Left cardiac atrium (tissue), 4 donors: Measurements from ENCODE around the gene CA10. TPM values are rescaled to one million over a fixed set of nuclear protein-coding genes. Genes with fewer than 3 reads are reported as not detected.

Experiments used
- ATAC-seq, 2 donors: fragments of 200-7000 bp; cut with Tn5 transposase; one replicate each; pipeline ENCODE4 v1.9.1; 2020; ENCODE audit warnings: mild to moderate bottlenecking in 2 of 2, moderate library complexity in 2 of 2
- DNase-seq: peaks from one replicate; pipeline ENCODE4 v3.0.0-alpha.2; 2020
- intact Hi-C, 2 donors: fragments of 100-400 bp; cut with DNase I; formaldehyde crosslinking; loops; one replicate each; pipeline versions ENCODE4 v1.14.1 to v1.15.1; 2022 to 2023
- total RNA-seq, 2 donors: library from RNA; stranded (reverse); fragmentation: NEBNext Ultra II Directional; extraction: Animal tissue kit (Norgen Biotek cat#: 25700); gene quantifications; one replicate each; pipeline ENCODE4 v1.2.1, GENCODE V29; 2021
- donor health status: DM: no; HTN: yes; CAD: no.
- donor health status: DM: no; HTN: yes; CAD: no; lungs with severe emphysema.
- donor health status: DM: yes; HTN: yes; CAD: no.
- donor health status: Dilated cardiomyopathy.

Gene CA10
- total RNA-seq, 2 donors from 2014 or later = not detected

DNA sequence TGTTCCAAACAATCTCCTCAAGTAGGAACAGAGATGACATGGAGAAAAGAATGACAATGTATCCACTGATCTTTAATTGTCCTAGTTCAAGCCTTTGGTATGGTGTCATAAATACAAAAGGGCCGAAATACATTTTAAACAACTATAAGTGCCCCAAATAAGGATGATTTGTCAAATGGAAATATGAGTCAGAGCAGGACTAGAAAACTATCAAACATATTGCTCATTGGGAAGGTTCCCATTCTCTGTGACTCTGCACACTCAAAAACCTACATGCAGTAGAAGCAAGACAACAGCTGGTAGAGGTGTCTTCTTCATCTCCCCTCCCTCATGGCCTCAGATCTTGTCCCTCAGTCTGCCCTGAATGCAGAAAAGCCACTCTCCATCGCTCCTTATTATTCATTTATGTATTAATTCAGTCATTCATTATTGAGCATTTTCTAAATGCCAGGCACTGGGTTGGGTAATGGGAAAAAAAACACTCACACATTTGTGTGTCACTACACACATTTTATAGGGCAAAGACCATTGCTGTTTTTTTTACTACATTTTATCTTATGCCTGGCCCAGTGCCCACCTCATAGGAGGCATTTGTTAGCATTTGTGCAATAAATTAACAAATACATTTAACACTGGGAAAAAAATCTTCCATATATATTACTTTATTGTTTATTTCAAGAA lies 10.1 kb downstream of the CA10 start:
- ATAC-seq (no peak), DNase-seq (no peak)
- intact Hi-C loops = no loop called here

DNA sequence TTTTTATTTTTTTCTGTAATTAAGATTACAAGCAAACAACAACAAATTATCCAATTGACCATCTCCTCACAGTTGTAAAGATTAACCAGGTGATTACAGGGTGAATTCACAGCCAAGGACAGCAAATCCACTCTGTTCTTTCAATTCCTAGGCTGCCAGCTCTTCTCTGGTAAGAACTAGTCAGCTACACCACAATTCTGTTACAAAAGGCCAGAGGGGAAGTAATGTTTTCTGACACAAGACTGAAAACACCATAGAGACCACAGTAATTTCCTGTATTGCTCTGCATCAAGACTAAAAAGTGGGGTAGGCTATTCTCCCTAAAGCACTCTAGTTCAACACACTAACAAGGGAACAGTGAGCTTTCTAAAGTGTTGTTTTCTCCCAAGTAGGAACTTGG lies 10.6 kb downstream of the CA10 start:
- no peak for DNase-seq
- no peak for ATAC-seq
- intact Hi-C loops = no loop called here

DNA sequence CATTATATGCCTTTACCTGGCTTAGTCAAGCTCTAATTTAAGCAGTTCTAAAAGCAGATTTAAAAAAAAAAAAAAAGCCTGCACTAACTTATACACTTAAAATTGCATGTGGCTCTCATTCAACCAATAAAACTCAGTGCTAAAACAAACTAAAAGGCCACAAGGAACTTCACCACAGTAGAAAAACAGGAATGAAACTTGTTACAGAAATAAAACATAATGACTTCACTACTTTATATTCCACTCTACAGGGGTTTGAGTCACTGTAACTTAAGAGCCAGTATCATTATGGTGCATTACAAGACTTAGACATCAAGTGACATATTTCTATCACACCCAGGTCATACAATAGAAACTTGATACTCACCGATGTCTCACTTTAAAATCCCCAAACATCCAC lies 11.1 kb downstream of the CA10 start:
- DNase-seq = no peak
- intact Hi-C loops = no loop called here
- ATAC-seq = no peak

DNA sequence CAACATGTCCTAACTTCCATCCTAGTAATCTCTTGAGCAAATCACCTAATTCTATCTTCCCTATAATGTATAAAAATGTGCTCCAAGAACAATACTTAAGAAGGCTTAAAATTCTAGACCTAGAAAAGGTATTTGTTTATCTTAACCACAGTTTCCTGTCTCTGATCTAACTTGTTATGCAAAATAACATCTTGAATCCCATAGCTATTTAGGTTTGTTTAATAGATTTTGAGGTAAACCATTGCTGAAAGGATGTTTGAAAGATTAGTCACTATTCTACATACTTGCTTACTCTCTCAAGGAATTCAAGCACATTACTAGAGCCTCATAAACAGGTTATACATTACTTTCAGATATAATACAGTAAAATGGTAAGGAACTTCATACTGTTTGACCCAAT lies 13.0 kb downstream of the CA10 start:
- intact Hi-C loops = no loop called here
- DNase-seq (no peak), ATAC-seq (no peak)

DNA sequence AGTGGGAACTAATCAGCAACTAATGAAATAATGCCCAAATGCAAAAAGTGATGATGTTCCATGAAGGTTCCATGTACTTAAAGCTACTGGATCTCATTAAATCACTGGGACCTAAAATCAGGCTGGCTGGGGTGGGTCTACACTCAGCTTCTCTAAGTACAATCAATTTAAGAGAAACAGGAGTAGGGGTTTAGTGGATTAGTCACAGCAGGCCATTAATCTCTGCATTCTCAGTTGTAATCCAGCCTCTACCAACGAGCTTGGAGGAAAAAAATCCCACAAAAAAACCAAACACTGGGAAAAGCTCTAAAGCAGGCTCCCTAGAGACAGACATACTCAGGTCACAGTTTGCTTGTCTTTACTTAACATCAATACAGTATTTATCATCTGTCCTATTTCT lies 15.0 kb downstream of the CA10 start:
- intact Hi-C loops = no loop called here
- no peak for ATAC-seq
- DNase-seq = no peak

DNA sequence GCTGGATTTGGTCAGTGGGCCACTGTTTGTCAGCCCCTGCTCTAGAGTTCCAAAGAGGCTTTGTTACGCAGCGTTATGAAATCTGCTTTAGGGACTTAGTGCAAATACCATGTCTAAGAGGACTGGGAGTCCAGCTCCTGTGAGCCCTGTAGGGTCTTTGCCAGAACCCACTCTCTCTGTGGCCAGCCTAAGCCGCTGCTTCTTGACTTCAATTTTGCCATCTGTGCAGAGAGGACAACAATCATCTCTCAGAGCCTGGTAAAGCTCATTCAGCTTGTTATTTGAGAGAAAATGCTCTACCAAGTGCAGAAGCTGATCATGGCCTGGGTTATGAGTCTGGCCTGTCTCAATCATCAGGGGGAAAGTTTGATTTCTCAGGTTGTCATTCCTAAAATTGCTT lies 17.9 kb downstream of the CA10 start:
- DNase-seq (no peak), ATAC-seq (no peak)
- intact Hi-C loops = no loop called here

DNA sequence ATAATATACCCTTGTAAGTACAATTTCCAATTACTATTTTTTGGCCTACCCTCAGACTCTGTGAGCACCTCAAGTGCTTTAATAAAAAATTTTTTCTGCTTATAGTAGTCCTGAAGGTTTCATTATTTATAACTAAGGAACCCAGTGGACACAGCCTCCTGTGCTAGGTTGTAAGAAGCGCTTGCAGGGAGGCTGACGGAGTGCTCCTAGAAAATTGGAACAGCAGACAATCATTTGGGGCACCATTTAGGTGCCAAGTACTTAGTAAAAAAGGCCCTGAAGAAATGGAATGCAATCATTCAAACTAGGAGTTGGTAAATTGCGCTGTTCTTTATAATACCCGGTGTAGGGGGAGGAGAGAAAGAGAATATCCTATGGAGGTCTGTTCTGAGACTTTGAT lies 19.8 kb downstream of the CA10 start:
- intact Hi-C loops = no loop called here
- no peak for DNase-seq
- no peak for ATAC-seq

DNA sequence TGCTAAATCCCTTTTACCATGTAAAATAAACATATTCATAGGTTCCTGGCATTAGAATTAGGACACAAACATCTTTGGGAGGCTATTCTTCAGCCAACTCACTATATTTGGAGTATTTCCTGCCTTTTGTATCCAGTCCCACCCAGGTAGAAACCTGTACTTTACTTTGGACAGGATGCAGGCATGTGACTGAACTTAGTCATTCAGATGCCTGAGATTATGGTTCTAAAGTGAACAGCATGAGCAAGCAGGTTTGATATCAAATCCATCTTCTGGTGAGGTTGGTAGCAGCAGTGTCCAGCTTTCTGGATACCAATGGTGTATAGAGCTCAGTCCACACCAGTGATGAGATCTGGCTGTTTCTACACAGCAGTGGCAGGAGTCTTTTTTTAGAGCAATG lies 20.2 kb downstream of the CA10 start:
- intact Hi-C loops = no loop called here
- DNase-seq = no peak
- no peak for ATAC-seq

DNA sequence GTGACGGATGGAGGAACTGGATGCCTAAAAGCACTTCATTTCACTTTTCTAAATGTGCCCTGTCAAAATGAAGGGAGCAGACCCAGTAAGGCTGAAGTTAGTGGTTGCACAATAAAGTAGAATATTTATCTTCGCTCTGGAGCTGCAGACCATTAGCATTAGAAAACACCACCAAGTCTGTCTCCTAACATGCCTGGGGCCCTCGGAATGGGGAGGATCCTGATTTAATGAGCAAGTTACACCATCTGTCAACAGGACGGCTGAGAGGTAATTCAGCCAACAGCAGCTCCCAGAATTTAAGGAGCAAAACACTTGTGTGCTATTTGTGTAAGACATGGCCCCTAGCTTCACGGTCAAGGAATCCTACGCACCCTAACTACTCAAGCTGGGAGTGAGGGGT lies 22.3 kb downstream of the CA10 start:
- DNase-seq = no peak
- intact Hi-C loops = no loop called here
- no peak for ATAC-seq

DNA sequence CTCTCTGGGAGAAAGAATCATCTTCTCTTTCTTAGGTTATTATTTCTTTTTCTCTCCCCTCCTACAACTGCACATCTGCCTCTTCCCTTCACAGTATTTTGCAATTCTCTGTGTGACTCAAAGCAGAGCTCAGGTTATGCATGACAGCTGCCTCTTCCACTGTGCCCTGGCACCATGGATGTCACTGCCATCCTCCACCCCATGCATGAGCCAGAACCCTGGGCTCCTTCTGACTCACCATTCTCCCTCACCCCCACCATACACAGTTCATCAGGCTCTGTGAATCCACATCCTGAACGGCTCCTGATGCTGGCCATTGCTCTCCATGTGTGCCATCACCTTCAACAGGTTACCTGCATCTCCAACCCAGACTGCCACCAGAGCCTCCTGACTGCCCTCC lies 23.9 kb downstream of the CA10 start:
- no peak for DNase-seq
- intact Hi-C loops = no loop called here
- no peak for ATAC-seq

DNA sequence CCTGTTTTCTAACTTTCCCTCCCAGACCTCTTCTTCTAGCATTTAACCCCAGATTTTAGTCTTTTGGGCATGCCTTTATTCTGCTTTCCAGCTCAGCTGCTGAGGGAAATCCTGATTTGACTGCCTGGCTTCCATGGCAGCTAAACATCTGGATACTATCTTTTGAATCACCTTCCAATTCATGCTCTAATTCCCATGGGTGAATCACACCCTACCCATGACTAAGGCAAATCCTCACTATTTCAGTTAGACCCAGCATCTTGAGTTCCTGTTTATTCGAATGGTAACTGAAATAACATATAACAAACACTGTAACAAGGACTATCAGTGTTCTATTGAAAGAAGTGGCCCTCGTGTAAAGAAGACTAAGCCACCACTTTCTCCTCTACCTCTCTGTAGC lies 29.8 kb downstream of the CA10 start:
- intact Hi-C loops = loop anchor here in 1 of 2 donors (10.0 kb wide), 1 partner anchor 64 kb away; no protein-coding TSS in a partner anchor
- ATAC-seq = no peak
- no peak for DNase-seq

DNA sequence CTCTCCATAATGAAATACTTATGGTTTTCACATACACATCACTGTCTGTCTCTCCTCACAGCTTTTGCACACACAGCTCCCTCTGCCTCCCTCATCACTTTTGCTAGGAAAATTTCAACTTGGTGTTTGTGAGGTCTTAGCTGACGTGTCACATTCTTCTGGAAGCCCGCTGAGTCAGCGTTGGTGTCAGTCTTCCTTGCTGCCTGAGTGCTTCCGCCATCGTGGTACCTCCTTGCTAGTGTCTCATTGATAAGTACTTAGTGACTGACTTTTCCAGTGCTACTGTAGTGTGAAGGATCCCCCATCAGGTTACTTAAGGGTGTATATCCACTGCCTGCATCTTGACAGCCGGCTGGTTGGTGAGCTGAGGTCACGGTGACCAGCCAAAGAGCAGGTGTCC lies 33.5 kb downstream of the CA10 start:
- no peak for ATAC-seq
- DNase-seq = no peak
- intact Hi-C loops = loop anchor here in 1 of 2 donors (10.0 kb wide), 1 partner anchor 60 kb away; no protein-coding TSS in a partner anchor

DNA sequence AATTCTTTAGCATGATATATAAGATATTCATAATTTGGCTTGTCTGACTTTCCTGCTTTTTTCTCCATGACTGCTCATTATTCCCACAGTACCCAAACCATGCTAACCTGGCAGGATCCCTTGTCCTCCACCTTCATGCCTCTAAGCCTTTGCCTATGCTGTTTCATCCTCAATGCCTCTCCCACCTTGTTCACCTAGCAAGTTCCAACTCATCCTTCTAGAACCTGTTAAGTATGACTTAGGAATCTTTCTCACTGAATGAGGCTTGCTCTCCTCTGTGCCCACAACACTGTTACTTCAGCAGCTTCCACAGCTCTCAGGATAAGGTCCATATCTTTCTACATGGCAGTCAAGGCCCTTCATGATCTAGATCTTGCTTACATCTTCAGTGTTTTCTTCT lies 34.0 kb downstream of the CA10 start:
- intact Hi-C loops = loop anchor here in 1 of 2 donors (10.0 kb wide), 1 partner anchor 60 kb away; no protein-coding TSS in a partner anchor
- no peak for ATAC-seq
- no peak for DNase-seq

DNA sequence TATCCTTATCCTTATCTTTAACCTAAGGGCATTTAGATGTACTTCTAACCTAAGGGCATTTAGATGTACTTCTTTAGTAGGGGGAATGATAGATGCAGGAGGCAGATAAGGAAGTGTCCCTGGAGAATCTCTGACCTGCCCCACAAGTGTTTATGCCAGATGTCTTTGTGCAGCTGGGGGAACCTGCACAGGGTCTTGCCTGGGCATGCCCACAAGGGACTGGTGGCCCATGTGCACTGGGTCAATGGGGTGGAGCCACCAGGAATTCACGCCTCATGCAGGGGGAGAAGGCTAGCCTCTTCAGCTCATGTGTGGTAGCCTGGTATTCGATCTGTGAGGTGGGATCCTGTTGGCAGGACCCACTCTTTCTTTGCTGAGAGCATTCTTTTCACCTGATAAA lies 38.0 kb downstream of the CA10 start:
- intact Hi-C loops = loop anchor here in 1 of 2 donors (10.0 kb wide), 1 partner anchor 56 kb away; no protein-coding TSS in a partner anchor
- no peak for DNase-seq
- ATAC-seq = no peak

DNA sequence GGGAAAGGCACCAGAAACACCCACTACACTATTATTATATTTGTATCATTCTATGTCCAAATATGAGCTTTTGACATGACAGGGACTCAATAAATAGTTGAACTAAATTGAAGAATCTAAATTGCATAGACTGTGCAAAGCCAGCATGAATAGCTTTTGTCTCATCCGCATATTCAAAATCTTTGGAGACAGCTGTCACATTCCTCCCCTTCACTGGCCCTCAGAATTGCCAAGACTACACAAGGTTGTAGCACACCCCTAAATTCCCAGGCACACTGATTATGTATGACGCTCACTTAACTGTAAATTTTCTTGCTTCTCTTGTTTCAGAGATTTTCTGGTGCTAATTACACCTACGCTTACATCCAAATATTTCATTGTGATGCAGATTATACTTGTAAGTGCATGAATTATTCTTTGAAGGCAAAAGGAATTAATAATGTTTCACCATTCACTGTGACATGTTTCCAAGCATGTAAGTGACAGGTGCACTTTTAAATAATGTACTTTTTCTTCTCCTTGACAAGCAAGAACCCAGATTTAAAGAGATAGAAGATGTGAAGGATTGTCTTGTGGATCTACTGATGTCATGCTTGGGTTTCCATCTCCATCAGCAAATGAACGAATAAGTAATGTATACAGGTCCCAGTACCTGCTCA lies 47.5 kb downstream of the CA10 start:
- ATAC-seq = no peak
- no peak for DNase-seq
- intact Hi-C loops = no loop called here

DNA sequence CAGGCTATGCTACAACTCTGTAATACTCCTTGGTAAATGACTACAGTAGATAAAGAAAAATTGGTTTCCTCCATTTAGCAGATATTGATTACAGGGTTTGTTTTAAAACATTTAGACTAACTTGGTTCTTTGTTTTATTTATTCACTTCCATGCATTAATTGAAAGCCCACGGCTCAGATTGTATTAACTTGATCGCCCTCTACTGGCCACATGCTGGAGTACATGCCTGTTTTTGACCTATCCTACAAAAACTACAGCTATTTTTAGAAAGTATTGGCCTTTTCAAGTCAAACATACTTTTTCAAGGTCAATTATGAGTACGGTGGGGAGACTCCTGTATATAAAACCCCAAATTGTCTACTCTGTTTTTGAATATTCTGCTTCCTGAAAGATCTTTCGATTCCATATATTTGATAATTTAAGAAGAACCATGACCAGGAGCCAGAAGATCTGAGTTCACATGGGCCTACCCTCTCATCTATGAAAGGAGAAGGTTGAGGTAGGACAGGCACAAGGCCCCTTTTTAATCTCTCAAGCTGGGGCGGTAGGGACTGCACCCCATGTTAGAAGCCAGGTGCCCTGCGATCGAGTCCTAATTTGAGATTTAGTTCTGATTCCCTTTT lies 51.8 kb downstream of the CA10 start:
- DNase-seq = peak; percentile 31
- ATAC-seq = no peak
- intact Hi-C loops = loop anchor here (5.0 to 10.0 kb wide), 3 partner anchors 344 to 734 kb away; no protein-coding TSS in a partner anchor

DNA sequence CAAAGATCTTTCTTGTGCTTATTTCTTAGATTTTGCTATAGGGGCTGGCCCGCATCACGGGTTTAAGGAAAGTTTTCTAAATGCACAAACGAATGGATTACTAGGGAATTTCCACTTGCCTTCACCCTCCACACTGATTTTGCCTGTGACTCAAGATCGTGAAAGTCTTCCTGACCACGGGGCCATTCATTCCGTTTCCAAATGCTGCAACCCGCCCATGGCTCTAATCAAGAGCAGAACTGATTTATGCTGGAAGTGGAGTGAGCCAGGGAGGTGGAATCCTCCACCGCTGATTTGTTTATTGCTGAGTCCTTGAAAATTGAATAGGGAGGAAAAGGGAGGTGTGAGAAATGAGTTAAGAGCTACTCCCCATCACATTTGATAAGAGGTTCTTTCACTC lies 52.4 kb downstream of the CA10 start:
- peak in 1 of 2 donors; percentile 34 for ATAC-seq
- intact Hi-C loops = loop anchor here (5.0 to 10.0 kb wide), 3 partner anchors 344 to 734 kb away; no protein-coding TSS in a partner anchor
- DNase-seq = no peak

DNA sequence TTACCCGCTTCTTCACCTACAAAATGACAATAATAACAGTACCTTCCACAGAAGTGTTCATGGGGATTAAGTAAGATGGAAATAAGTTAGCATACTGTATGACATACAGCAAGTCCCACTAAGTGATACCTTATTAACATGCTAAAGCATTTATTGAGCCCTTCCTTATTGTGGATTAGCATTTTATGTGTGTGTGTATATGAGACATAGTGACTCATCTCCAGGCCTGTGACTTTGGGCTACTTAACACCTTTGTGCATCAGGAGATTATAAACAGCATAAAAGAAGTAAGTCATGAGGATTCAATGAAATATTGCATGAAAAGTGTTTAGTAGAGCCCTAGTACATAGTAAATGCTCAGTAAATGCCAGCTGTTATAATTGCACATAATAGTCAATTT lies 52.9 kb downstream of the CA10 start:
- intact Hi-C loops = loop anchor here (5.0 to 10.0 kb wide), 3 partner anchors 343 to 733 kb away; no protein-coding TSS in a partner anchor

DNA sequence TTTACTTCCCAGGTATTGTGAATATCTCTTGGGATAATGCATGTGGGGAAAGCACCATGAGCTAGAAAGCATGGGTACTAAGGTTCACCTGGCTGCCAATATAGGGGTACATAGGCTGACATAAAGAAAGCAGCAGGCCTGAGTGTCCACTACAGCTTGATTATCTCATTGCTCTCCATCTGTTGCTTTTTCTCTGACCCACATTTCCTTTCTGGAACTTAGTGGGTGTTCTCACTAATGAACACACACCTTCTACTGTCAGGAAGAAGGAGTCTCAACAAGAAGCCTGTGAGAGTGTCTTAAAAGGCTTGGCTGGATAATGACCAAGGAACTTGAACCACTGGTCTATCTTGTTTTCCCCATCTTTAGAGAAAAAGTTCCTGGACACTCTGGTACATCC lies 62.5 kb downstream of the CA10 start:
- intact Hi-C loops = no loop called here
- ATAC-seq (no peak), DNase-seq (no peak)

More for the DNA sequence above, 52.9 kb downstream of the CA10 start:
- no peak for ATAC-seq
- no peak for DNase-seq

DNA sequence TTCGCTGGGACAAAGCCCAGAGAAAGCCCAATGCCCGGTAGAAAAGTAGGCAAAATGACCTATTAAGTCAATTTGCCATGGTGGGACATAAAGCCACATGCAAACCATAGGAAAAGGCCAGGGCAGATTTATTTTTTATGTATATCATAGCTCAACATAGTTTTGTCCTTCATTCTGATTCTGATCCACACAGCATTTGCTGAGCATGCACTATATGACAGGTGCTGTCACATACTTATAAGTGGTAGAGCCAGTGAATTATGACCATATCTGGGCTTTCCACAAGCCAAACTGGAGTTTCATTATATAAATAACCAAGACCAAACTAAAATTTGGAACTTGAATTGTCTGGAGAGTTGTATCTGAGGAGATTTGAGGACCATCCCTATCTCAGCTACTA lies 74.3 kb downstream of the CA10 start:
- no peak for ATAC-seq

More for the DNA sequence above, 74.3 kb downstream of the CA10 start:
- intact Hi-C loops = no loop called here
- DNase-seq = no peak
